Breast epithelium (tissue), 4 donors: ENCODE data around the gene FCMR. TPM values are rescaled to one million over a fixed set of nuclear protein-coding genes. Genes with fewer than 3 reads are reported as not detected.
A peak's percentile ranks its signal among the peaks of the same experiment; 100 is the strongest.

Experiments used
- DNase-seq, 2 donors: peaks; one replicate each; pipeline ENCODE4 v3.0.0-alpha.2; 2019; ENCODE audit warnings: low spot score in 2 of 2
- H3K27ac ChIP-seq, 2 donors: fragments of 200-600 bp; sonication (generic) in 1 of 2; one replicate each; pipeline ENCODE4 v1.5.1; 2016 to 2019; ENCODE audit warnings: mild to moderate bottlenecking in 1 of 2
- H3K27me3 ChIP-seq, 2 donors: fragments of 200-600 bp; sonication (generic) in 1 of 2; one replicate each; pipeline versions ENCODE4 v1.5.1 to v1.6.0; 2017 to 2019; ENCODE audit warnings: control low read depth in 1 of 2, mild to moderate bottlenecking in 1 of 2
- H3K36me3 ChIP-seq: fragments of 200-600 bp; one replicate; pipeline ENCODE4 v1.5.1; 2019
- H3K4me1 ChIP-seq, 2 donors: fragments of 200-600 bp; sonication (generic); one replicate each; pipeline ENCODE4 v1.5.1; 2016 to 2019; ENCODE audit warnings: control low read depth in 1 of 2
- H3K4me3 ChIP-seq, 3 donors: fragments of 200-600 bp; sonication (generic); 1 replicate in 2 of 3; 2 replicates in 1 of 3; pipeline ENCODE4 v1.5.1; 2016 to 2019; ENCODE audit warnings: mild to moderate bottlenecking in 3 of 3, moderate library complexity in 2 of 3
- H3K9me3 ChIP-seq, 2 donors: fragments of 200-600 bp; sonication (generic) in 1 of 2; one replicate each; pipeline ENCODE4 v1.5.1; 2016 to 2019; ENCODE audit warnings: control low read depth in 1 of 2
- POLR2A ChIP-seq: fragments of 450-650 bp; IDR thresholded peaks from one replicate; pipeline ENCODE4 v1.6.1; 2016; ENCODE audit warnings: antibody characterized with exemption, mild to moderate bottlenecking, moderate library complexity
- POLR2AphosphoS5 ChIP-seq, 3 donors: sonication (generic); formaldehyde crosslinking; IDR thresholded peaks; one replicate each; pipeline ENCODE4 v1.6.1; 2017; ENCODE audit warnings: antibody characterized with exemption in 3 of 3
- intact Hi-C: fragments of 100-400 bp; cut with DNase I; formaldehyde crosslinking; loops from one replicate; pipeline ENCODE4 v1.15.1; 2023; ENCODE audit warnings: low total_unique reads
- total RNA-seq, 3 donors: library from RNA; depleted of rRNA; stranded (reverse); fragments of >200 nt; gene quantifications; one replicate each; pipeline ENCODE4 v1.1.0, GENCODE V29; 2016
- TF ChIP-seq, protein P1 (sequence below), 3 donors: fragments of 450-650 bp; IDR thresholded peaks; one replicate each; pipeline ENCODE4 v1.5.1; 2016 to 2017; ENCODE audit warnings: antibody characterized with exemption in 3 of 3, mild to moderate bottlenecking in 3 of 3, moderate library complexity in 3 of 3

FCMR gene
- total RNA-seq, 3 donors from 2014 or later, result 1.1 to 11.0 (median 3.3) TPM

DNA sequence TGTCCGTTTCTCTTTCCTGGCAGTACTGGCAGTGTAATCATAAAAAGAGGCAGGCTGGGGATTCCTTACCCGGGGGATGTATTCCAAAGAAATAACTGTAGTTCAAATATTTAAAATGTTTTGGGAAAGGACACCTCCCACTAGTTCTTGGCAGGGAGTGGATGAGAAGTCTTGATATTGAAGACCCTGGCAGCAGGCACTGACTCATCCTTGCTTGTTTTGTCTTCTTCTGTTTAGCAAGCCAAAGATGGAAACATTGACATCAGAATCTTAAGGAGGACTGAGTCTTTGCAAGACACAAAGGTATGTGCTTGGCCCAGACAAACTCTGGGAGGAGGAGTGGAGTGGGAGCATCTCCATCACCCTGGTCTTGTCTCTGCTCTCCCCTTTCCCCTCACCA, 55.7 kb downstream of the FCMR start:
- Histone ChIP-seq H3K27me3 (no peaks in the 10 kb centered on the region), H3K4me3 (no peak overlapping the region), H3K27ac (peak overlapping the region in 1 of 2 donors; percentile 68), H3K4me1 (no peaks in the 10 kb centered on the region), H3K36me3 (no peaks in the 10 kb centered on the region), H3K9me3 (no peaks in the 10 kb centered on the region)
- DNase-seq, result no peak
- TF ChIP-seq POLR2AphosphoS5 (IDR thresholded peaks at IDR 0.05), result no peak
- TF ChIP-seq, protein P1, sequence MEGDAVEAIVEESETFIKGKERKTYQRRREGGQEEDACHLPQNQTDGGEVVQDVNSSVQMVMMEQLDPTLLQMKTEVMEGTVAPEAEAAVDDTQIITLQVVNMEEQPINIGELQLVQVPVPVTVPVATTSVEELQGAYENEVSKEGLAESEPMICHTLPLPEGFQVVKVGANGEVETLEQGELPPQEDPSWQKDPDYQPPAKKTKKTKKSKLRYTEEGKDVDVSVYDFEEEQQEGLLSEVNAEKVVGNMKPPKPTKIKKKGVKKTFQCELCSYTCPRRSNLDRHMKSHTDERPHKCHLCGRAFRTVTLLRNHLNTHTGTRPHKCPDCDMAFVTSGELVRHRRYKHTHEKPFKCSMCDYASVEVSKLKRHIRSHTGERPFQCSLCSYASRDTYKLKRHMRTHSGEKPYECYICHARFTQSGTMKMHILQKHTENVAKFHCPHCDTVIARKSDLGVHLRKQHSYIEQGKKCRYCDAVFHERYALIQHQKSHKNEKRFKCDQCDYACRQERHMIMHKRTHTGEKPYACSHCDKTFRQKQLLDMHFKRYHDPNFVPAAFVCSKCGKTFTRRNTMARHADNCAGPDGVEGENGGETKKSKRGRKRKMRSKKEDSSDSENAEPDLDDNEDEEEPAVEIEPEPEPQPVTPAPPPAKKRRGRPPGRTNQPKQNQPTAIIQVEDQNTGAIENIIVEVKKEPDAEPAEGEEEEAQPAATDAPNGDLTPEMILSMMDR (IDR thresholded peaks at IDR 0.05), result no peak
- no peak for TF ChIP-seq POLR2A
- intact Hi-C loops, result no loop called here

DNA sequence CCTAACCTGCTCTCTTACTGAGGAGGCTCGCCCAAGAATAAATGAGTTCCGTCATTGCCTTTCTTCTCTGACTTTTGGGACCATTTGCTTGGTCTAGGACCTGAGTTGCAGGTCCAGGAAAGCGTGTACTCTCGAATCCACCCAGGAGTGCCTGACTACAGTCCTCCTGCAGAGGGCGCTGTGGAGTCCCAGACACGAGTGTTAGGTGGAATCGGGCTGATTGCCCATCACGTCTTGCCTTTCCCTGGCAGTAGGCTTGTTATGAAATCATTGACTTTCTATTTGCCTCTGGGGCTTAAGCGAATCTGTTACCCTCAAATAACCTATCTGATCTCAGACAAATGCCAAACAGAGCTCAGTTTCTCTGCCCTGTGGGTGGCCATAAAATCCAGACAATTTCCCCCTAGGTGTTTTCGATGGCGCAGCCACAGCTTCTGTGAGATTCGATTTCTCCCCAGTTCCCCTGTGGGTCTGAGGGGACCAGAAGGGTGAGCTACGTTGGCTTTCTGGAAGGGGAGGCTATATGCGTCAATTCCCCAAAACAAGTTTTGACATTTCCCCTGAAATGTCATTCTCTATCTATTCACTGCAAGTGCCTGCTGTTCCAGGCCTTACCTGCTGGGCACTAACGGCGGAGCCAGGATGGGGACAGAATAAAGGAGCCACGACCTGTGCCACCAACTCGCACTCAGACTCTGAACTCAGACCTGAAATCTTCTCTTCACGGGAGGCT, 56.6 kb downstream of the FCMR start, which contains the start of gene IL20:
Gene IL20 (plus strand): TSS at position 685 of the 733 bp plus-strand sequence. CDS start 230 bp downstream, outside the sequence.
- H3K4me1 ChIP-seq, result no peaks in the 10 kb centered on the region
- DNase-seq, result peak; percentile 86 to 93
- H3K27me3 ChIP-seq, result no peaks in the 10 kb centered on the region
- no peak within 1 kb of the TSS for H3K4me3 ChIP-seq
- H3K9me3 ChIP-seq, result no peaks in the 10 kb centered on the region
- no peaks in the 10 kb centered on the region for H3K36me3 ChIP-seq
- TF ChIP-seq, protein P1 (IDR thresholded peaks at IDR 0.05), result peak; percentile 56 to 89 (median 73)
- TF ChIP-seq POLR2AphosphoS5 (IDR thresholded peaks at IDR 0.05) (peak in 2 of 3 donors; percentile 42 to 67), POLR2A (no peak)
- intact Hi-C loops, result no loop called here
- peak within 1 kb of the TSS; percentile 68 to 71 for H3K27ac ChIP-seq

DNA sequence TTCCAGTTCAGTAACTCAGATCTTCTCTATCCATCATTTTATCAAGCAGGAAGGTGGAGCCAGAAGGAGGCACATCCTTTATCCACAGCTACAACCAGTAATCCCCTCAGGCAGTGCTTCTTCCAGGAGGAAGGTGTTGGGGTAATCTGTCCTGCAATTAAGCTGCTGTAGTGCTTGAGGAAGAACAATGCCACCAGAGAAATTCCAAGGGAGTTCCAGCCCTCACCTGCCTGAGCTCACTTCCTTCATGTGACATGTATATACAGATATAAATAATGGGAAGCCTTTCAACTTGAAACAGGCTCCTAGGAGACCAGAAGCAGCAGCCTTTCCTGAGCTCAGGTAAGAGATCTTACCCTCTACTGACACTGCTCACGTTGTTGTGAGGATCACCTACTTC, 58.5 kb downstream of the FCMR start:
- no peaks in the 10 kb centered on the region for H3K4me1 ChIP-seq
- no peaks in the 10 kb centered on the region for H3K36me3 ChIP-seq
- no peaks in the 10 kb centered on the region for H3K27me3 ChIP-seq
- no peak for DNase-seq
- TF ChIP-seq POLR2A (no peak), POLR2AphosphoS5 (IDR thresholded peaks at IDR 0.05) (no peak)
- TF ChIP-seq, protein P1 (IDR thresholded peaks at IDR 0.05), result no peak
- intact Hi-C loops, result no loop called here
- H3K9me3 ChIP-seq, result no peaks in the 10 kb centered on the region
- H3K4me3 ChIP-seq, result no peak overlapping the region
- no peak overlapping the region for H3K27ac ChIP-seq

DNA sequence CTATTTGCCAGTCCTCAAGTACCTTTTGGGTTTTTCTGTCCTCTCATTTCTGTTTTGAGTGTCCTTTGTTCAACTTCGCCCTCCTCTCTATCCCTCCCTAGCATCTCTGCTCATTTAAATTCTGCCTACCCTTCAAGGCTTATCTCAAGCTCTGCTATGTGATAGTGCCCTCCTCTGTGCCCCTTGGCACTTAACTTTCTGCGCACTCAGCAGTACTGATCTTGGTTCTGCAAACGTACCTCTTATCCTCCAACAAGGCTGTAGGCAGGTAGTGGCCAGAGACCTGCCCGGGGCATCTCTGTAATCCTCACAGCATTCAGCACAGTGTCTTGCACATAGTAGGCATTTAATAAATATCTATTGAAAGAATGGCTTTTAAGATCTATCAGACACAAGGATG, 61.6 kb downstream of the FCMR start:
- H3K27me3 ChIP-seq, result no peaks in the 10 kb centered on the region
- no peak overlapping the region for H3K27ac ChIP-seq
- H3K4me1 ChIP-seq, result no peaks in the 10 kb centered on the region
- H3K9me3 ChIP-seq, result no peaks in the 10 kb centered on the region
- TF ChIP-seq POLR2AphosphoS5 (IDR thresholded peaks at IDR 0.05), result no peak
- TF ChIP-seq POLR2A, result no peak
- TF ChIP-seq, protein P1 (IDR thresholded peaks at IDR 0.05), result no peak
- no peak for DNase-seq
- intact Hi-C loops, result no loop called here
- no peak overlapping the region for H3K4me3 ChIP-seq
- H3K36me3 ChIP-seq, result no peaks in the 10 kb centered on the region

DNA sequence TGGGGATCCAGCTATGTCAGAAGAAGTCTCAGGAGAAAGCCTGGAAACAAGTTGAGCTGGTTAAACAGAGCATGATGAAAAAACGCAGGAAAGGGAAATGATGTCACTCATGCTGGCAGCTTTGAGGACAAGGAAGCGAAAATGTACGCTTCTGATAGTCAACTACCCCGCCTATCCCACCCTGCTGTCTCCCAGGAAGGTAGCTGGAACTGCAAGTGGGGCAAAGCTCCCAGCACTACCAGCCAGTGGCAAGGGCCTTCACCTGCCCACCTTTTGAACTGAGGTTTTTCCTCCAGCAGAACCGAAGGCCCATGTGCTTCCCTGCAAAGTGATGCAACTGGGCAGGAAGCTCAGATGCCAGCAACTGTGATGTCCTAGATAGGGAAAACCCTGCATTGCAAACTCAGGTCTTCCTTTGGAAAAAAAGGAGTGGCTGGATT, 62.6 kb downstream of the FCMR start:
- H3K4me1 ChIP-seq, result no peaks in the 10 kb centered on the region
- no peaks in the 10 kb centered on the region for H3K9me3 ChIP-seq
- no peak for DNase-seq
- no peaks in the 10 kb centered on the region for H3K27me3 ChIP-seq
- intact Hi-C loops, result no loop called here
- H3K36me3 ChIP-seq, result no peaks in the 10 kb centered on the region
- H3K27ac ChIP-seq, result no peak overlapping the region
- TF ChIP-seq POLR2AphosphoS5 (IDR thresholded peaks at IDR 0.05) (no peak), POLR2A (no peak)
- TF ChIP-seq, protein P1 (IDR thresholded peaks at IDR 0.05), result no peak
- H3K4me3 ChIP-seq, result no peak overlapping the region
